K562 (cell line): ENCODE measurements around the gene LYST. TPM values are rescaled to one million over a fixed set of nuclear protein-coding genes. Genes with fewer than 3 reads are reported as not detected.
A peak's percentile ranks its signal among the peaks of the same experiment; 100 is the strongest.

Experiments used
- ATF1 ChIP-seq, 2 experiments: fragments of 450-650 bp in 1 of 2; IDR thresholded peaks; 2 replicates each; pipeline ENCODE4 v1.6.1; 2016; ENCODE audit warnings: missing compliant biosample characterization in 1 of 2, missing genetic modification characterization in 1 of 2
- CCNT2 ChIP-seq: IDR thresholded peaks from 2 replicates; pipeline ENCODE4 v1.6.1; 2011; ENCODE audit warnings: borderline replicate concordance, low read depth, mild to moderate bottlenecking, moderate library complexity, mixed read lengths, low read length; ENCODE audit not compliant: insufficient read length; ENCODE audit errors: extremely low read depth
- CHD4 ChIP-seq: fragments of 200-600 bp; sonication (generic); IDR thresholded peaks from 3 replicates; pipeline ENCODE4 v1.6.1; 2012; ENCODE audit warnings: low read depth, mild to moderate bottlenecking, mixed read lengths, low read length, inconsistent platforms; ENCODE audit not compliant: insufficient read depth, insufficient replicate concordance, poor library complexity, severe bottlenecking
- CREM ChIP-seq: IDR thresholded peaks from 2 replicates; pipeline ENCODE4 v1.6.1; 2014; ENCODE audit warnings: antibody characterized with exemption, low read depth
- E2F1 ChIP-seq: sonication (generic); formaldehyde crosslinking; IDR thresholded peaks from 2 replicates; pipeline ENCODE4 v1.8.1; 2023; ENCODE audit warnings: mild to moderate bottlenecking, missing genetic modification reagents, moderate library complexity
- FOXK2 ChIP-seq, 2 experiments: fragments of 450-650 bp; IDR thresholded peaks in 1 of 2; conservative IDR thresholded peaks in 1 of 2; 2 replicates each; pipeline ENCODE4 v1.6.1; 2016; ENCODE audit warnings: low read depth in 2 of 2, mild to moderate bottlenecking in 1 of 2
- HINFP ChIP-seq: fragments of 450-650 bp; conservative IDR thresholded peaks from 2 replicates; pipeline ENCODE4 v1.6.1; 2016; ENCODE audit warnings: missing genetic modification characterization, low read depth, mild to moderate bottlenecking, control low read depth, missing compliant biosample characterization
- MCM7 ChIP-seq, 2 experiments: fragments of 450-650 bp; IDR thresholded peaks; 2 replicates each; pipeline ENCODE4 v1.6.1; 2016 to 2018
- MXD1 ChIP-seq: fragments of 250-450 bp; sonication (Bioruptor Pico); IDR thresholded peaks from 2 replicates; pipeline ENCODE4 v1.8.0; 2021; ENCODE audit warnings: borderline replicate concordance, mild to moderate bottlenecking, moderate library complexity; ENCODE audit not compliant: poor library complexity, severe bottlenecking
- MYBL2 ChIP-seq, 2 experiments: fragments of 450-650 bp in 1 of 2; sonication (generic) in 1 of 2; formaldehyde crosslinking in 1 of 2; IDR thresholded peaks; 2 replicates each; pipeline versions ENCODE4 v1.6.1 to v1.8.1; 2017 to 2022; ENCODE audit warnings: borderline replicate concordance in 1 of 2, inconsistent platforms in 1 of 2, low read depth in 1 of 2, mild to moderate bottlenecking in 1 of 2, missing genetic modification reagents in 1 of 2, moderate library complexity in 1 of 2
- PHF21A ChIP-seq: fragments of 450-650 bp; IDR thresholded peaks from 2 replicates; pipeline ENCODE4 v1.6.1; 2017; ENCODE audit warnings: low read depth, borderline replicate concordance
- POLR2H ChIP-seq: IDR thresholded peaks from 2 replicates; pipeline ENCODE4 v1.6.1; 2016; ENCODE audit warnings: missing genetic modification characterization, low read depth, mild to moderate bottlenecking, control low read depth, missing compliant biosample characterization, moderate library complexity
- SP1 ChIP-seq: sonication (generic); formaldehyde crosslinking; IDR thresholded peaks from 2 replicates; pipeline ENCODE4 v1.8.1; 2022; ENCODE audit warnings: mild to moderate bottlenecking, missing genetic modification reagents
- SPI1 ChIP-seq: IDR thresholded peaks from 2 replicates; pipeline ENCODE4 v1.6.1; 2011; ENCODE audit warnings: low read depth, low read length, control low read depth, borderline replicate concordance
- TFAP4 ChIP-seq: sonication (generic); formaldehyde crosslinking; IDR thresholded peaks from 2 replicates; pipeline ENCODE4 v1.8.0; 2022; ENCODE audit warnings: missing genetic modification reagents, mild to moderate bottlenecking, moderate library complexity, borderline replicate concordance
- THAP7 ChIP-seq: fragments of 250-450 bp; sonication (Bioruptor Pico); IDR thresholded peaks from 2 replicates; pipeline ENCODE4 v1.5.0; 2021
- ZBTB1 ChIP-seq: sonication (generic); formaldehyde crosslinking; IDR thresholded peaks from 2 replicates; pipeline ENCODE4 v1.8.1; 2023; ENCODE audit warnings: missing genetic modification reagents, low read depth, mild to moderate bottlenecking, borderline replicate concordance
- ZFX ChIP-seq: sonication (generic); formaldehyde crosslinking; IDR thresholded peaks from 2 replicates; pipeline ENCODE4 v1.8.0; 2022; ENCODE audit warnings: mild to moderate bottlenecking, missing genetic modification reagents, moderate library complexity
- ZNF354B ChIP-seq: fragments of 250-450 bp; sonication (Bioruptor Pico); IDR thresholded peaks from 2 replicates; pipeline ENCODE4 v1.4.0; 2020
- ZNF41 ChIP-seq: fragments of 250-450 bp; sonication (Bioruptor Pico); conservative IDR thresholded peaks from 2 replicates; pipeline ENCODE4 v1.4.0; 2020; ENCODE audit warnings: mild to moderate bottlenecking
- ZNF561 ChIP-seq: fragments of 450-650 bp; formaldehyde crosslinking; conservative IDR thresholded peaks from 2 replicates; pipeline ENCODE4 v1.4.0; 2020; ENCODE audit warnings: mild to moderate bottlenecking, moderate library complexity
- polyA plus RNA-seq, 8 experiments: library from polyadenylated mRNA; depleted of rRNA in 4 of 8; stranded (reverse) in 5 of 8; unstranded in 3 of 8; fragments of >200 nt; fragmentation: Nextera tagmentation in 2 of 8; fragmentation: Illumina TruSeq in 1 of 8; extraction: Ambion mirVana in 2 of 8; extraction: Trizol in 1 of 8; gene quantifications; 2 replicates each; pipeline versions ENCODE4 v1.2.1 to v1.2.3, GENCODE V29; 2011 to 2014; ENCODE audit warnings: inconsistent platforms in 1 of 8, missing spikeins in 1 of 8
- total RNA-seq, 7 experiments: library from RNA; depleted of rRNA in 6 of 7; stranded (reverse); fragments of >200 nt in 6 of 7; fragmentation: Illumina TruSeq in 2 of 7; extraction: Trizol in 2 of 7; gene quantifications; 2 replicates each; pipeline versions ENCODE4 v1.2.1 to v1.2.3, GENCODE V29; 2011 to 2021; ENCODE audit warnings: low replicate concordance in 1 of 7

The LYST gene
- total and polyA plus RNA-seq, 9 of the 15 experiments (the other 6 are each of a cell fraction or from before 2014, with no cell fraction given), result 0.73 to 2.4 (median 1.4) TPM

GRCh38 chr1:235866913-235867845 lies 473 bp upstream of the LYST start (continued):
- TF ChIP-seq HINFP (tag) (peak; percentile 96), ZBTB1 (CRISPR knock-in tag) (no peak), MCM7 (IDR thresholded peaks at IDR 0.05) (no peak), FOXK2 (conservative IDR thresholded peaks at IDR 0.05 in 1 of 2, IDR thresholded peaks at IDR 0.05 in 1 of 2; ENCODE audit: low read depth in 2 of 2) (peak; percentile 65 to 66; a peak in 2 of 4 replicates), E2F1 (0 out of 2 replicates have a peak, but pooled peaks have one; percentile 37), MYBL2 (IDR thresholded peaks at IDR 0.05; ENCODE audit: low read depth) (no peak), MYBL2 (CRISPR knock-in tag; IDR thresholded peaks at IDR 0.05; ENCODE audit: borderline replicate concordance) (no peak), ZNF561 (CRISPR knock-in tag) (no peak), CHD4 (no peak), POLR2H (tag) (peak; percentile 58), CCNT2 (peak; percentile 3), ZFX (CRISPR knock-in tag) (peak; percentile 84), ZNF354B (CRISPR knock-in tag) (no peak), ATF1 (CRISPR knock-in tag; IDR thresholded peaks at IDR 0.05) (peak; percentile 92), ATF1 (tag; IDR thresholded peaks at IDR 0.05) (peak; percentile 96), MXD1 (CRISPR knock-in tag) (no peak), PHF21A (no peak), CREM (peak; percentile 98), ZNF41 (CRISPR knock-in tag) (no peak), TFAP4 (CRISPR knock-in tag) (peak; percentile 25; the same call in 1 of the 2 replicates), SP1 (CRISPR knock-in tag) (peak; percentile 92), SPI1 (no peak), THAP7 (CRISPR knock-in tag) (no peak; the same call in 1 of the 2 replicates)
